Measurements from ENCODE around the gene SIN3B.
"Not testable (repeated sequence)": the region's sequence is repeated elsewhere in the genome, so short reads cannot be mapped to it uniquely, and the experiment has no call there.

Gene SIN3B

DNA sequence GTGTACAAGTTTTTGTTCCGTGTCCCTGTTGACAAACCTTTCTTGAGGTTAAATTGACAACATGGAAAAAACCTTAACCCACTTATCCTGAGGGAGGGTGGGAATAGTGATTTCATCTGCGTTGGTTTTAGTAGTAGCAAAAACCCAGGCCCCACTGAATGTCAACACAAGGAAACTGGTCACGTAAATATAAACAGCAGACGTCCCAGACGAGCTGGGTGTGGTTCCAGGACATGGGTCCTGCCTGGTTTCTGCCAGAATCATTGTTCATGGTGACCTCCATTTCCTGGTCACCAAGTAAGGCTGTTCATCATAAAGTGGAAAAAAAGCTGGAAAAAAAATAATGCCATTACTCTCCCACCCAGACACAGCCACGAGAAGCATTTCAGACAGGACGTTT, 42.7 kb downstream of the SIN3B start:
- no peak for DNase-seq

DNA sequence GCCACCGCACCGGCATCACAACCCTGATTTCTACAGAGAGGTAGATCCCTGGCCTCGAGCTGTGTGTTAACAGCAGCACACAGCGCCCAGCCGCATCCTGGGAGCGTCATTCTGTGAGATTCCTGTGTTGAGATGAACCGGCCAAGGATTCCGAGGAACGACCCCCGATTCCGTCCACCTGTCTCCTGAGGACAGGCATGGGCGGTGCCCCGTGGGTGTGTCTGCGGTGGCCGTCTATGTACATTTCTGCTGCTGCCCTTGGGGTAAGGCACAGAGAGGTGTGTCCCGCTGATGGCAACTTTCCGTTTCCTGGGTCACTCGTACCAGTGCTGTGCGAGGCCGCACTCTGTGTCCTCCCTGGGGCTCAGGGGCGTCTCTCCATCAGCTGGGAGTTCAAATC, 43.5 kb downstream of the SIN3B start:
- no peak for DNase-seq

DNA sequence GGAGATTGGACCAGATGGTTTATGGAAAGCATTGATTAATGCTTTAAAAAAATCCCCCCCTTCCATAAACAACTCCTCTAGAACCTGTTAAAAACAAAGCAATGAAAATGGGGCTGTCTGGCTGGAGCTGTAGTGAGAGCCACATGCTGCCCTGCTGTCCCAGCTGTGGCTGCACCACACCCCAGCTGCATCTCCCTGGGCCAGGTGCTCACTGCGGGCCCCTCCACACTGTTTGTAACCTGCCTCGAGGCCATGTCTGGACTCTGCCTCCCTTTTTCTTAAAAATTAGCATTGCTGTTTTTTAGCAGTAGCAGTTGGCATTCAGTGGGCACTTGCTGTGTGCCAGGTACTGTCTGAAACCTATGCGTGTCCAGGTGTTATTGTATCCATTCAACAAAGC, 44.4 kb downstream of the SIN3B start:
- no peak for DNase-seq

DNA sequence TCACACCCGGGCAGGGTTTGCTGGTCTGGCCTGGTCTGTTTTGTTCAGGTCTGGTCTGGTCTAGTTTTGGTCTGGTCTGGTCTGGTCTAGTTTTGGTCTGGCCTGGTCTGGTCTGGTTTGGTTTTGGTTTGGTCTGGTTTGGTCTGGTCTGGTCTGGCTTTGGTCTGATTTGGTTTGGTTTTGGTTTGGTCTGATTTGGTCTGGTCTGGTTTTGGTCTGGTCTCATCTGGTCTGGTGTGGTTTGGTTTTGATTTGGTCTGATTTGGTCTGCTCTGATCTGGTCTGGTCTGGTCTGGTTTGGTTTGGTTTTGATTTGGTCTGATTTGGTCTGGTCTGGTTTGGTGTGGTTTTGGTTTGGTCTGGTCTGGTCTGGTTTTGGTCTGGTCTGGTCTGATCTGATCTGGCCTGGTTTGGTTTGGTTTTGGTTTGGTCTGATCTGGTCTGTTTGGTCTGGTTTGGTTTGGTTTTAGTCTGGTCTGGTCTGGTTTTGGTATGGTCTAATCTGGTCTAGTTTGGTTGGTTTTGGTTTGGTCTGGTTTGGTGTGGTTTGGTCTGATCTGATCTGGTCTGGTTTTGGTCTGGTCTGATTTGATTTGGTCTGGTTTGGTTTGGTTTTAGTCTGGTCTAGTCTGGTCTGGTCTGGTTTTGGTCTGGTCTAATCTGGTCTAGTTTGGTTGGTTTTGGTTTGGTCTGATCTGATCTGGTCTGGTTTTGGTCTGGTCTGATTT, 45.2 kb downstream of the SIN3B start:
- DNase-seq = no peak

DNA sequence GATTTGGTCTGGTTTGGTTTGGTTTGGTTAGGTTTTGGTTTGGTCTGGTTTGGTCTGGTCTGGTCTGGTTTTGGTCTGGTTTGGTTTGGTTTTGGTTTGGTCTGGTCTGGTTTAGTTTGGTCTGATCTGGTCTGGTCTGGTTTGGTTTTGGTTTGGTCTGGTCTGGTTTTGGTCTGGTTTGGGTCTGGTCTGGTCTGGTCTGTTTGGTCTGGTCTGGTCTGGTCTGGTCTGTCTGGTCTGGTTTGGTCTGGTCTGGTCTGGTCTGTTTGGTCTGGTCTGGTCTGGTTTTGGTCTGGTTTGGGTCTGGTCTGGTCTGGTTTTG, 45.7 kb downstream of the SIN3B start:
- DNase-seq = not testable (repeated sequence)

DNA sequence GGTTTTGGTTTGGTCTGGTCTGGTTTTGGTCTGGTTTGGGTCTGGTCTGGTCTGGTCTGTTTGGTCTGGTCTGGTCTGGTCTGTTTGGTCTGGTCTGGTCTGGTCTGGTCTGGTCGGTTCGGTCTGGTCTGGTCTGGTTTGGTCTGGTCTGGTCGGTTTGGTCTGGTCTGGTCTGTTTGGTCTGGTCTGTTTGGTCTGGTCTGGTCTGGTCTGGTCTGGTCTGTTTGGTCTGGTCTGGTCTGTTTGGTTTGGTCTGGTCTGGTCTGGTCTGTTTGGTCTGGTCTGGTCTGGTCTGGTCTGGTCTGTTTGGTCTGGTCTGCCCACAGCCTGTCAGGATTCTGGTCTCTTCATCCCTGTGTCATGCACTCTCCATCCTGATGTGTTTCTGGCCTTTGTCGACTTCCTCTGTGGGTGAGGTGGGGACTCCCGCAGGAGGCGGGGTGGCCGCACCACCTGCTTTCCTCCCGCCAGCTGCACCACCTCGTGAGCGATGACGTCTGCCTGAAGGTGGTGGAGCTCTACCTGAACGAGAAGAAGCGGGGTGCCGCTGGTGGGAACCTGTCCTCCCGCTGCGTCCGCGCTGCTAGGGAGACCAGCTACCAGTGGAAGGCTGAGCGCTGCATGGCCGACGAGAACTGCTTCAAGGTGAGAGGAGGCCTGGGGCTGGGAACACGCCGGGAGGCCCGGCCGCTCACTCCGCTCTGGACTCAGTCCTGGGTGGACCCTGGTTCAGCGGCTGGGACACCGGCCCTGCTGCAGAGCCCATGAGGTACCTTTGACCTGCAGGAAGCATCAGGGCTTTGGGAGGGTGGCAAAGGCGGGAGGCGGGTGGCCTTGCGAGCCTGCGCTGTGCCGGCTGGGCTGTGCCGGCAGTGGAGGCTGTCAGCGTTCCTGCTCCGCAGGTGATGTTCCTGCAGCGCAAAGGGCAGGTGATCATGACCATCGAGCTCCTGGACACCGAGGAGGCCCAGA, 46.7 kb downstream of the SIN3B start:
- DNase-seq = no peak

DNA sequence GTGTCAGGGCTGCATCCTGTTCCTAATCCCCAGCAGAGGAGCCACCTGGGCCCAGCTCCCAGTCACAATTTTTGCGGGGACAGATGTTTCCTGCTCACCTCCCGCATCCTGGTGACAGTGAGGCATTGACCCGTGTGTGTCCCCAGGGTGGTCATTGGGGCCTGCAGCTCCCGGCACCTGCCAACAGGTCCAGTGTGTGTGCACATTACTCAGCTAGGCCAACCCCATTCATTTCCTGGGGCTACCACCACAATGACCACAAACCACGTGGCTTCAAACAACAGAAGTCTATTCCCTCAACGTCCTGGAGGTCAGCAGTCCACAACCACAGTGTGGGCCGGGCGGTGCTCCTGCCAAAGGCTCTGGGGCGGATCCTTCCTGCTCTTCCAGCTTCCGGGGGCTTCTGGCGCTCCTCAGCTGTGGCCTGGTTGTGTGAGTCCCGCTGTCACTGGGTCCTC, 47.7 kb downstream of the SIN3B start:
- no peak for DNase-seq

DNA sequence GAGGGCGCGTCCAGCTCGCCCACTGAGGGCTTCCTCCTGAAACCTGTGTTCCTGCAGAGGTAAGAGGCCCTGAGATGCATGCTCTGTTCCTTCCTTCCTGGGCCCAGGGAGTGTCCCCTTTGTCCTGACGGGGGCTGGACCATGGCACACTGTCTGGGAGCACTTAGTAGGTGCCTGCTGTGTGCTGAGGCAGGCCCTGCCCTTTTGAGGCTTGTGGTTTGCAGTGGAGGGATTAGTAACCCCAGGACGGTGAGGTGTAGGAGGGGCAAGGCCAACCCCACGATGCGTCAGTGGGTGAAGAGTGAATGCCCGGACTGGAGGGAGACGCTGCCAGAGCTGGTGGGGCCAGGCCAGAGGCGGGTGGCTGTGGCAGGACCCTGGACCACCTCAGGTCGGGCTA, 48.4 kb downstream of the SIN3B start:
- no peak for DNase-seq

DNA sequence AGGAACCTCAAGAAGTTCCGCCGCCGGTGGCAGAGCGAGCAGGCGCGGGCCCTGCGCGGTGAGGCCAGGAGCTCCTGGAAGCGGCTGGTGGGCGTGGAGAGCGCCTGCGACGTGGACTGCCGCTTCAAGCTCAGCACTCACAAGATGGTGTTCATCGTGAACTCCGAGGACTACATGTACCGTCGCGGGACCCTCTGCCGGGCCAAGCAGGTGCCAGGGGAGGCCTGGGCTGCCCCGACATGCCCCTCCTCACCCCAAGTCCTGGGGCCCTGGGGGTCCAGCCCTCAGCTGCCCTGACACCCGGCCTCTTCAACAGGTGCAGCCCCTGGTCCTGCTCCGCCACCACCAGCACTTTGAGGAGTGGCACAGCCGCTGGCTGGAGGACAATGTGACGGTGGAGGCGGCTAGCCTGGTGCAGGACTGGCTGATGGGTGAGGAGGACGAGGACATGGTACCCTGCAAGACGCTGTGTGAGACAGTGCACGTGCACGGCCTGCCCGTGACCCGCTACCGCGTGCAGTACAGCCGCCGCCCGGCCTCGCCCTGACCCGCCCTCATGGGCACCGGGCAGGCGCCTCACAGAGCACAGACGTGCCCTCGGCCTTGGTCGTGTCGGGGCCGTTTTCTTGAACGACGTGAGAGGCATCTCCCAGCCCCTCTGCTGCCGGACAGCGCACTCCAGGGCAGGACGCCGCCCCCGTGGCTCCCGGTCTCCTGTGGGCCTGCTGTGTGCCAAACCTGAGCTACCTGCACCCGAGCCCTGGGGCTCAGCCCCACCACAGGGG, 49.2 kb downstream of the SIN3B start:
- no peak for DNase-seq

DNA sequence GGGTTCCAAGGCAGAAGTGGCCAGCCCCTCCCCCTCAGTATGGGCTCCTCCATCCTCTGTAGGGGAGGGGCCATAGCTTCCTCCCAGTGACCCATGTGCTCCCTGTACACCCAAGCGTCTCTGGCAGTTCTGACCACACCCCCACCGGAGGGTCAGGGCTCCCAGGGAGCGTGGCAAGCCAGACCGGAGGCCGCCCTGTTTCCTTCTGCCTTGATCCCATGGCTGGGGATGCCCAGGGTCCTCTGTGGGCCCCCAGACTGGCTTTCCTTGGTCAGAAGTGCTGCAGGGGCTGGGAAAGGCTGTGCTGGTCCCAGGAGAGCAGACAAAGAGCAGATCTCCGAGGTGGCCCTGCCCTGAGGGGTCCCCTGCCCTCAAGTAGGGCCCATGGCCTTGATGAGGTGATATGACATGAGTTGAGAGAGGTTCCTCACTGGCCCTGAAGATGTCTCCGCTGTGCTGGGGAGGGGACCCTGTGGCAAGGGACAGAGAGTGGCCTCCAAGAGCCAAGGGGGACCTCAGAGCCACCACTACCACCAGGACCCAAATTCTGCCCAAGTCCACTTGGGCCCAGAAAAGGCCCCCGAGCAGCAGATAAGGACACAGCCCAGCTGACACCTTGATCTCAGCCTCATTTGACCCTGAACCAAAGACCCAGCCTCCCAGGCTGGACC, 51.8 kb downstream of the SIN3B start:
- no peak for DNase-seq

DNA sequence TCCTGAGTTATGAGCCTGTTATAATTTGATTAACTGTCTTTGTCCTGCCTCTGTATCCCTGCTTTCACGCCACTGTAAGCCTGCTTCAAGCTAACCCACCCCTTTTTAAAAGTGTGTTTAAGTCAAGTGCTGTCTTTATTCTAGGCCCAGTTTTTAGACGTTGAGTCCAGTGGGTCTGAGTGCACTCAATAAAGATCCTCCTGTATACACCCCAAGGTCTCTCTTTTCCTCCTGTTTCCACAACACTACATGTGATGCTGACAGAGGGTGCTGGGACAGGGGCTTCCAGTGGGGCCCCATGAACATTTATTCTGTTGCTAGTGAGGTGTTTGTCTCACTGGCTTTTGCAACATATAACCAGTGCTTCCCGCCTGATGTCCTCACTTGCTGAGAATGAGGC, 52.9 kb downstream of the SIN3B start:
- no peak for DNase-seq

DNA sequence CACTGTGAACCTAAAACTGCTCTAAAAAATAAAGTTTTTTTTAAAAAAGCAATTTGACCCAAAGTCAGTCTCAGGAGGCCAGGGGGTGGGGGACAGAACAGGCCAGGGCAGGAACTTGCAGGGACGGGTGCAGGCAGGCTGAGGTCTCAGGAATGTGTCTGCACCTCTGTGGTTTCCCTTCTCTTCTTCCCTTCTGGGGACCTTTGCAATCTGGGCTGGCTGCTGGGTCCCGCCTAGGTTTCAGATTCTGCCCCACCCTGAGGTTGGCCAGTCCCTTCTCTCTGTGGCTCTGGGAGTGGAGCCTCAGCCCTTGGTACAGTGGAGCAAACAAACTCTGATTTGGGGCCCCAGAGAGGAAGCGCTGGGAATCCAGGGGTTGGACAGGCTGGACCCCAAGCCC, 54.3 kb downstream of the SIN3B start:
- no peak for DNase-seq

DNA sequence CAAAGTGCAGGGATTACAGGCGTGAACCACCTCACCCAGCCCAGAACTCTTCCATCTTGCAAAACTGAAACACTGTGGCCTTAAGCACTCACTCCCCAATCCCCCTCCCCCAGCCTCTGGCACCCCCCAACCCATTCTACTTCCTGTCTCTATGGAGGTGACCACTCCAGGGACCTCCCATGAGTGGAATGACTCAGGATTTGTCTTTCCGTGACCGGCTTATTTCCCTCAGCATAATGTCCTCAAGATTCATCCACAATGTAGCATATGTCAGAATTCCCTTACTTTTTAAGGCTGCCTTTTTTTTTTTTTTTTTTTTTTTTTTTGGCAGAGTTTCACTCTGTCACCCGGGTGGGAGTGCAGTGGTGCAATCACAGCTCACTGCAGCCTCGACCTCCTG, 56.0 kb downstream of the SIN3B start:
- no peak for DNase-seq

DNA sequence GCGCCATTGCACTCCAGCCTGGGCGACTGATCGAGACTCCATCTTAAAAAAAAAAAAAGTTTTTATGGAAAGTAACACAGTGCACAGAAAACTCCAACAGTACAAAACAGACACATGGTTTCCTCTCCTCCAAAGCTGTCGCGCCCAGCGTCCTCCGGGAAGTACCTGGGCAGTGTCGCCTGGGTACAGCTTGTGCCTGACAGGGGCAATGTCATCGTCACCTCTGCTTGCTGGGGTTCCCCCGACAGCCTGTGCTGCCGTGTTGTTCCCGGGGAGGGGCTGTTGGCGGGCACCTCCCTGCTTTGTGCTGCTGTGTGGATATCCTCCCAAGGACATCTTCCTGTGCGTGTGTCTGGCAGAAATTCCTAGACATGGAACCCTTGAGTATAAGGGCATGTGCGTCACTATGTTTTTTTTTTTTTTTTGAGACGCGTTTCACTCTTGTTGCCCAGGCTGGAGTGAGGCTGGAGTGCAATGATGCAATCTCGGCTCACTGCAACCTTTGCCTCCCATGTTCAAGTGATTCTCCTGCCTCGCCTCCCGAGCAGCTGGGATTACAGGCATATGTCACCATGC, 57.2 kb downstream of the SIN3B start:
- DNase-seq = no peak

DNA sequence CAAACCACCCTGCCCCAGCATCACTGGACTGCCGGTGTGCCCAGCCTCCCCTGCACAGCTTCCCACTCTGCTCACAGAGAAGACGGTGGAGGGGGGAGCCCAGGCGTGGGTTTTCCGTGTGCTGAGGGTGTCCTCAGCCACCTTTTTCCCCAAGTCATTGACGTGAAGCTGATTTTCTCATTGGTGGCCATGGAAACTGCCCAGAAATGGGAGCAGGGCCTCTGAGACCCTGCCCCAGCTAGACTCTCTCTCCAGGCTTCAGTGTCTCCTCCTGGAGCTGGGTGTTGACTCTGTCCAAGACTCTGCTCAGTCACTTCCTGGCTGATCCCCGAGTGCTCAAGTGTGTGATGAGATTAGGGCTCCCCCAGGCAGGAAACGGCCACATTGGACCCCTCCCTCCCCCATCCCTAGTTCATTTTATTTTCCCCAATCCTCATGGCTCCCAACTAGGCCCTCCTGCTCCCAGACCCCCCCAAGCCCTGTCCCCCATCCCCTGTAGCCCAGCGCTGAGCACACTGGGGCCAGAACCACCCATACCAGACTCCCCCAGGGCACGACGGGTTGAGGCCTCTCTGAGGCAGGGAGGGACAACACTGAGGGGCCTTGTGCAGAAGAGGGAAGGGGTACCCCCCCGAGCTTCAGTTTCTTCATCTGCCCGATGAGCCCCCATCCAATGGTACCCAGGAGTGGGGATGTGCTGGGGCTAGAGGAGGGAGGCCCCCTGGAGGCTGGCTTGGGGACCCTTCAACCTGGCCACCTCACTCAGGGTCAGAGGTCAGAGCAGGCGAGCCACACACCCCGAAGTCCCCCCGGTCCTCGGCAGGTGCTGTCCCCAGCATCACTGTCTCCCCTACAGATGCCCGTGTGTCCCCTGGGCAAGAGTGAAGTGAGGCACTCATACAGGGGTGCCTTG, 58.4 kb downstream of the SIN3B start:
- no peak for DNase-seq

DNA sequence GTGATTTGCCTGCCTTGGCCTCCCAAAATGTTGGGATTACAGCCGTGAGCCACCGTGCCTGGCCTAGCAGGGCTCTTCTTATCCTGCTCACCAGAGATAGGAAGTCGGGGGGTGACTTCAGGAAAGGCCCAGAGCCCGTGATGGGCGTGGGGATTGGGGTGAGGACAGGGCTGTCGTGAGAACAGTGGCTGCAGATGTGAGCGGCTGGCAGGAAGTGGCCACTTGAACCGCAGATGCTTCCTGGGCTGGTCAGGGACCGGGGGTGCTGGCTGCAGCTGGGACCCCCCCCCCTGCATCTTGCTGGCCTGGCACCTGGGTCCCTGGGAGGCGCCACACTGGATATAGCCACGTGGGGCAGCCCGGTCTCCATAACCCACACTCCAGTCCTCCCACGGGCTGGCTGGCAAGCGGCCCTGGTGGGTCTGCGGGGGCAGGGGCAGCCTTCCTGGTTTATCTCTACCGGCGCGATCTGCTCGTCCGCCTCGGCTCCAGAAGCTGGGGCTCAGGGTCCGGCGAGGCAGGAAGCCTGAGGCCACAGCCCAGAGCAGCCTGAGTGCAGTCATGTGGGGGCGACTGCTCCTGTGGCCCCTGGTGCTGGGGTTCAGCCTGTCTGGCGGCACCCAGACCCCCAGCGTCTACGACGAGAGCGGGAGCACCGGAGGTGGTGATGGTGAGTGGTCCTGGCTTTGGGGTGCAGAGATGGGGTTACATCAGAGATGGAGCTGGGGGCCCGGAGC, 59.6 kb downstream of the SIN3B start, which contains the start of gene F2RL3:
TSS of gene F2RL3 (plus strand) at position 371 of the 737 bp plus-strand sequence. CDS start at position 562, 191 bp downstream.
- DNase-seq = no peak

DNA sequence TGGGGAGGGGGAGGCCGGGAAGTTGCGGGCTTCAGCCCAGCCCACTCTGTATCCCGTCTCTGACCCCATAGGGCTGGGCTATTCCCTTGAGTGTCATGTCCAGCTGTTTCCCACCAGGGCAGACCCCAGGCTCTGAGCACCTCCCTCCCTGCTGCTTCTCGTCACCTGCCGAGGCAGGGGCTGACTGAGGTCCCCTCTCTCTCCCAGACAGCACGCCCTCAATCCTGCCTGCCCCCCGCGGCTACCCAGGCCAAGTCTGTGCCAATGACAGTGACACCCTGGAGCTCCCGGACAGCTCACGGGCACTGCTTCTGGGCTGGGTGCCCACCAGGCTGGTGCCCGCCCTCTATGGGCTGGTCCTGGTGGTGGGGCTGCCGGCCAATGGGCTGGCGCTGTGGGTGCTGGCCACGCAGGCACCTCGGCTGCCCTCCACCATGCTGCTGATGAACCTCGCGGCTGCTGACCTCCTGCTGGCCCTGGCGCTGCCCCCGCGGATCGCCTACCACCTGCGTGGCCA, 60.2 kb downstream of the SIN3B start:
- DNase-seq = no peak

DNA sequence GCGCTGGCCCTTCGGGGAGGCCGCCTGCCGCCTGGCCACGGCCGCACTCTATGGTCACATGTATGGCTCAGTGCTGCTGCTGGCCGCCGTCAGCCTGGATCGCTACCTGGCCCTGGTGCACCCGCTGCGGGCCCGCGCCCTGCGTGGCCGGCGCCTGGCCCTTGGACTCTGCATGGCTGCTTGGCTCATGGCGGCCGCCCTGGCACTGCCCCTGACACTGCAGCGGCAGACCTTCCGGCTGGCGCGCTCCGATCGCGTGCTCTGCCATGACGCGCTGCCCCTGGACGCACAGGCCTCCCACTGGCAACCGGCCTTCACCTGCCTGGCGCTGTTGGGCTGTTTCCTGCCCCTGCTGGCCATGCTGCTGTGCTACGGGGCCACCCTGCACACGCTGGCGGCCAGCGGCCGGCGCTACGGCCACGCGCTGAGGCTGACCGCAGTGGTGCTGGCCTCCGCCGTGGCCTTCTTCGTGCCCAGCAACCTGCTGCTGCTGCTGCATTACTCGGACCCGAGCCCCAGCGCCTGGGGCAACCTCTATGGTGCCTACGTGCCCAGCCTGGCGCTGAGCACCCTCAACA, 60.8 kb downstream of the SIN3B start:
- DNase-seq = no peak

DNA sequence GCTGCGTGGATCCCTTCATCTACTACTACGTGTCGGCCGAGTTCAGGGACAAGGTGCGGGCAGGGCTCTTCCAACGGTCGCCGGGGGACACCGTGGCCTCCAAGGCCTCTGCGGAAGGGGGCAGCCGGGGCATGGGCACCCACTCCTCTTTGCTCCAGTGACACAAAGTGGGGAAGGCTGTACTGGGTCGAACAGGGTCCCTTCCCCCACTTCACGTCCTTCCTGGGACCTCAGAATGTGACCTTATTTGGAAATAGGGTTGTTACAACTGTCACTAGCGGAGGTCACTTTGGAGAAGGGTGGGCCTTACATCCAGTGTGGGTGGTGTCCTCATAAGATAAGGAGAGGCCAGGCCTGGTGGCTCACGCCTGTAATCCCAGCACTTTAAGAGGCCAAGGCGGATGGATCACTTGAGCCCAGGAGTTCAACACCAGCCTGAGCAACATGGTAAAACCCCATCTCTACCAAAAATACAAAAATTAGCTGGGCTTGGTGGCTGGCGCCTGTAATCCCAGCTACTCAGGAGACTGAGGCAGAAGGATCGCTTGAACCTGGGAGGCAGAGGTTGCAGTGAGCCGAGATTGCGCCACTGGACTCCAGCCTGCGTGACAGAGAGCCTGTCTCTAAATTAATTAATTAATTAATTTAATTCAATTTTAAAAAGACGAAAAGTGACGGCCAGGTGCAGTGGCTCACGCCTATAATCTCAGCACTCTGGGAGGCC, 61.4 kb downstream of the SIN3B start:
- no peak for DNase-seq

Measured in CD4-positive, alpha-beta T cell treated with Interleukin-21 for 1 hour (primary cell).